ENCODE results near the gene PAPPA2. TPM values are rescaled to one million over a fixed set of nuclear protein-coding genes. Genes with fewer than 3 reads are reported as not detected.

PAPPA2 gene
- total and polyA plus RNA-seq, 2 of the 4 experiments (the other 2 are of a cell fraction), result 0.10 to 0.18 TPM

- H4K91ac ChIP-seq (ENCODE audit: insufficient read depth, low read depth, low read length), result no peak overlapping the region
- POLR2A ChIA-PET (ENCODE audit: unreplicated experiment), result no interaction called here
- H3K14ac ChIP-seq (replicated peaks; ENCODE audit: low read depth, low read length), result no peak overlapping the region
- H4K5ac ChIP-seq (ENCODE audit: low read depth, low read length), result no peak overlapping the region
- H3K9me1 ChIP-seq (ENCODE audit: insufficient read depth, low read length), result no peaks in the 10 kb centered on the region
- dilution Hi-C loops (cut with HindIII; ENCODE audit: low sequenced_read_pairs, unreplicated experiment), result no loop called here
- TF ChIP-seq CTCF (conservative IDR thresholded peaks at IDR 0.05; ENCODE audit: low read depth, low read length) (no peak), FOS (IDR thresholded peaks at IDR 0.05; ENCODE audit: low read depth, low read length) (no peak), MAFK (IDR thresholded peaks at IDR 0.05; ENCODE audit: low read depth, low read length) (no peak), RCOR1 (IDR thresholded peaks at IDR 0.05; ENCODE audit: insufficient replicate concordance, low read length) (no peak), MAZ (IDR thresholded peaks at IDR 0.05; ENCODE audit: borderline replicate concordance, low read depth, low read length) (no peak), RFX5 (IDR thresholded peaks at IDR 0.05; ENCODE audit: low read depth, low read length) (no peak), CEBPB (IDR thresholded peaks at IDR 0.05; ENCODE audit: low read depth, low read length) (no peak), USF2 (IDR thresholded peaks at IDR 0.05; ENCODE audit: low read depth, low read length) (no peak), MXI1 (IDR thresholded peaks at IDR 0.05; ENCODE audit: borderline replicate concordance, low read depth, low read length) (no peak), RAD21 (IDR thresholded peaks at IDR 0.05; ENCODE audit: low read length) (no peak), CHD1 (IDR thresholded peaks at IDR 0.05; ENCODE audit: low read depth, low read length) (no peak), POLR2A (IDR thresholded peaks at IDR 0.05; ENCODE audit: low read depth, low read length) (no peak)
- no peak overlapping the region for H3K18ac ChIP-seq (ENCODE audit: low read depth, low read length)
- H2BK5ac ChIP-seq (ENCODE audit: low read depth, low read length, poor library complexity, severe bottlenecking), result no peak overlapping the region
- no peak overlapping the region for H2AFZ ChIP-seq (replicated peaks; ENCODE audit: low read length, poor library complexity)
- no peak overlapping the region for H3K4me2 ChIP-seq (ENCODE audit: low read depth, low read length)
- no peak overlapping the region for H3K9ac ChIP-seq (ENCODE audit: low read depth, low read length)
- H2AK5ac ChIP-seq (ENCODE audit: low read depth, low read length), result no peak overlapping the region
- CTCF ChIA-PET, result no interaction called here
- no peaks in the 10 kb centered on the region for H3K9me3 ChIP-seq (ENCODE audit: control insufficient read depth, insufficient read depth, low read length)
- in situ Hi-C loops (cut with MboI; ENCODE audit: low sequenced_read_pairs), result no loop called here
- H2BK20ac ChIP-seq (ENCODE audit: low read depth, low read length), result no peak overlapping the region
- H3K27me3 ChIP-seq (ENCODE audit: control insufficient read depth, insufficient read depth, low read length), result no peaks in the 10 kb centered on the region
- no peaks in the 10 kb centered on the region for H3K4me1 ChIP-seq (ENCODE audit: control insufficient read depth, insufficient read depth, low read length)
- H3K4ac ChIP-seq (ENCODE audit: low read depth, low read length), result no peak overlapping the region
- no peak overlapping the region for H3K27ac ChIP-seq (ENCODE audit: insufficient read depth, low read length)
- BruUV-seq (replicated peaks), result no TSS peak
- no peak overlapping the region for H2BK120ac ChIP-seq (ENCODE audit: low read depth, low read length)
- H3K23ac ChIP-seq (ENCODE audit: low read depth, low read length), result no peak overlapping the region
- H3K79me1 ChIP-seq (ENCODE audit: low read depth in 1 of 2, low read length in 2 of 2), result no peaks in the 10 kb centered on the region
- H3K36me3 ChIP-seq (ENCODE audit: control insufficient read depth, insufficient read depth, low read length), result no peaks in the 10 kb centered on the region
- no peak overlapping the region for H2BK15ac ChIP-seq (ENCODE audit: low read depth, low read length)
- 86% methylated on average over 1 of the region's 4 CpGs; no CpG with 5 or more reads in 1 of the 2 experiments for WGBS, 2 experiments (ENCODE audit: extremely low coverage in 2 of 2, insufficient read length in 1 of 2)
- no peak overlapping the region for H3K4me3 ChIP-seq (ENCODE audit: insufficient read depth, low read depth, low read length)
- no peak overlapping the region for H2AK9ac ChIP-seq (replicated peaks; ENCODE audit: low read depth, low read length, poor library complexity)
- H3K56ac ChIP-seq (ENCODE audit: extremely low read depth, insufficient read depth, low read length), result no peak overlapping the region
- ATAC-seq (ENCODE audit: low read depth) (no peak), DNase-seq (no peak)
- H4K8ac ChIP-seq (ENCODE audit: low read depth in 2 of 2, low read length in 2 of 2), result no peak overlapping the region
- intact Hi-C loops (cut with micrococcal nuclease), result no loop called here
- H4K20me1 ChIP-seq (ENCODE audit: insufficient read depth, low read length), result no peaks in the 10 kb centered on the region
These were observed 414.1 kb downstream of the PAPPA2 start for GRCh38 chr1:176876966-176877515.
